Dendritic cell treated with granulocyte-macrophage colony-stimulating factor and Interleukin-4, amounts not matched to agents 40 ng/mL and 50 ng/mL, for 4 days (primary cell): Measurements from ENCODE around the gene ALDH1B1.

Experiments
- H3K27ac Mint-ChIP-seq: one replicate; pipeline ENCODE4 v1.8.0; 2022; ENCODE audit warnings: mild to moderate bottlenecking, mixed read lengths
- H3K27me3 Mint-ChIP-seq: one replicate; pipeline ENCODE4 v1.8.0; 2022; ENCODE audit warnings: mild to moderate bottlenecking, mixed read lengths
- H3K36me3 Mint-ChIP-seq: one replicate; pipeline ENCODE4 v1.8.0; 2022; ENCODE audit warnings: low read depth, mixed read lengths
- H3K4me1 Mint-ChIP-seq: one replicate; pipeline ENCODE4 v1.8.0; 2022; ENCODE audit warnings: low read depth, mixed read lengths
- H3K4me3 Mint-ChIP-seq: one replicate; pipeline ENCODE4 v1.8.0; 2022; ENCODE audit warnings: mild to moderate bottlenecking, moderate library complexity, mixed read lengths
- H3K9me3 Mint-ChIP-seq: one replicate; pipeline ENCODE4 v1.8.0; 2022; ENCODE audit warnings: mixed read lengths
- intact Hi-C: fragments of 100-400 bp; cut with micrococcal nuclease; formaldehyde crosslinking; loops from one replicate; pipeline ENCODE4 v1.15.0; 2022

The ALDH1B1 gene

DNA sequence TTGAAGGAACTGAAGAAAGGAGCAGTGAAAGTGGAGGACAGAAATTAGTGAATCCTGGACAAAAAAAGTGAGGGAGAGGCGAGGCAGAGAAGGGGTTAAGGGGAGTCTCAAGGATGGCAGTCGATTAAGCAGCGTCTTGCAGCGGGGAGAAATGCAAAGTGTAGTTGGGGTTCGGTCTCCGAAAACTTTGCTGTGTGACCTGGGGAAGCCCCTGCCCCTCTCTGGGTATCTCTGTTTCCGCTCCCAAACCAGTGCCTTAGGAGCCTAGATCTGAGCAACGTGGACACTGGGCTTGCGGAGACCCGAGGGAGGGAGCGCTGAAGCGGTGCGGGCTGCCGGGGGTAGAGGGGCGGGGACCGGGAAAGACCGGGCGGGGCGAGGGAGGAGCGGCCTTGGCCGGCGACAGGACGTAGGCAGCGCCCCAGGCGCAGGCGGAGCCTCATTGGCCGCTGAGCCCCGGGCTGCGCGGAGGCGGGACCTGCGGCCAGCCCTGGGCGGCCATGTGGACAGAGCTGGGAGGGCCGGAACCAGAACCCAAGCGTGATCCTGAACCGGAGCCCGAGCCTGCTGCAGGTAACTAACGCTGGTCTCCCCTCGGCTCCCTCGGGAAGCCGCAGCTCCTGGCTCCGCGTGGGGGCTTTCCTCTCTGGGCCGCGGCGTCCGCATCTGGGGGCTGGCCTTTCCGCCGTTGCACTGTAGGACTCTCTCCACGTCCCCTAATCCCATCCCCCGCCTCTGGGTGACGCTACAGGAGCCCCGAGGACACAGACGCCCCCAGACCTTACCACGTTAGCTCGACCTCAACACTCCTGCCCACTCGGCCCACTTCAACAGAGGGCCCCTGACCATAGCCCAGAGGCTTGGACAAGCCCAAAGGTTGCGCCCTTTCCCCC, at the start of gene ALDH1B1:
TSS of gene ALDH1B1 (plus strand) at position 468 of the 893 bp plus-strand sequence. CDS start 3,047 bp downstream, outside the sequence.
- peaks cover 30% of the 10 kb centered on the region for H3K36me3 Mint-ChIP-seq
- H3K27ac Mint-ChIP-seq = peak within 1 kb of the TSS; percentile 88
- H3K4me1 Mint-ChIP-seq = peaks cover 33% of the 10 kb centered on the region
- intact Hi-C loops = loop anchor here (10.0 kb wide), 1 partner anchor 488 kb away; the partner anchor contains the start of gene SLC25A51
- peaks cover 17% of the 10 kb centered on the region for H3K27me3 Mint-ChIP-seq
- H3K9me3 Mint-ChIP-seq = no peaks in the 10 kb centered on the region
- H3K4me3 Mint-ChIP-seq = peak within 1 kb of the TSS; percentile 97

- Mint-ChIP-seq H3K27me3 (no peaks in the 10 kb centered on the region), H3K36me3 (no peaks in the 10 kb centered on the region), H3K27ac (no peak overlapping the region), H3K4me3 (no peak overlapping the region), H3K4me1 (no peaks in the 10 kb centered on the region), H3K9me3 (no peaks in the 10 kb centered on the region)
- intact Hi-C loops = no loop called here
These were observed 49.5 kb upstream of the ALDH1B1 start for GRCh38 chr9:38343037-38343436.

GRCh38 chr9:38343552-38343951, 49.0 kb upstream of the ALDH1B1 start:
- Mint-ChIP-seq H3K4me1 (no peaks in the 10 kb centered on the region), H3K4me3 (no peak overlapping the region), H3K36me3 (no peaks in the 10 kb centered on the region), H3K27me3 (no peaks in the 10 kb centered on the region), H3K27ac (no peak overlapping the region), H3K9me3 (no peaks in the 10 kb centered on the region)
- intact Hi-C loops = no loop called here

DNA sequence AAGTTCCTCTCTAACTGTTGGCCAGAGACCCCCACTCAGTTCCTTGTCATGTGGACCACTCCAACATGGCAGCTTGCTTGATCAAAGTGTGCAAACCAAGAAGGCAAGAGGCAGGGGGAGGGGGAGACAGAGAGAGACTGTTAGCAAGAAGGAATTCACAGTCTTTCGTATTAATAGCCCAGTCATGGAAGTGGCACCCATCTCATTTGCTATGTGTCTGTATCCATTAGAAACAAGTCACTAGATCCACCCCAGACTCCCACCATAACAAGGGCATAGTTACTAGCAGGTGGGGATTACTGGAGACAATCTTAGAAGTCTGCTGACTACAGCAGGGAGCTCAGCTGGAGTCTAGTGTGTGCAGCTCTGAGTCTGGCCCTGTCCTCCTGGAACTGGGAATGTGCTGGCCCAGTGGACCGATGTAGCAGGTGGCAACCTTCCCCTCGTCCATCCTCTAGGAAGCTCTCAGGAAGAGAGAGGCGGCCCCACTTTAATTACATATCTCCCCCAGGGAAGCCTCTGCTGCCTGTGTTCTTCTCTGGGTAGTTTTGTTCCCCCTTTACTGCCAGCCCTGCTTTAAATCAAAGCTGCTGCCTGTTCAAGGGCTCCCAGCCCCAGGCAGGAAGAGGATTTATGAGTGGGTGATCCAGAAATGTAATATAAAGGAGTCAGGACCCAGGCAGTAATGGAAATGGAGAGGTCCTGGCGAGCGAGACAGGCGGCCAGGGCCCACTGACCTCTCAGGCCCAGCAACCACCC, 47.8 kb upstream of the ALDH1B1 start:
- H3K4me1 Mint-ChIP-seq = no peaks in the 10 kb centered on the region
- no peaks in the 10 kb centered on the region for H3K9me3 Mint-ChIP-seq
- no peaks in the 10 kb centered on the region for H3K27me3 Mint-ChIP-seq
- H3K27ac Mint-ChIP-seq = no peak overlapping the region
- no peaks in the 10 kb centered on the region for H3K36me3 Mint-ChIP-seq
- intact Hi-C loops = no loop called here
- H3K4me3 Mint-ChIP-seq = no peak overlapping the region

DNA sequence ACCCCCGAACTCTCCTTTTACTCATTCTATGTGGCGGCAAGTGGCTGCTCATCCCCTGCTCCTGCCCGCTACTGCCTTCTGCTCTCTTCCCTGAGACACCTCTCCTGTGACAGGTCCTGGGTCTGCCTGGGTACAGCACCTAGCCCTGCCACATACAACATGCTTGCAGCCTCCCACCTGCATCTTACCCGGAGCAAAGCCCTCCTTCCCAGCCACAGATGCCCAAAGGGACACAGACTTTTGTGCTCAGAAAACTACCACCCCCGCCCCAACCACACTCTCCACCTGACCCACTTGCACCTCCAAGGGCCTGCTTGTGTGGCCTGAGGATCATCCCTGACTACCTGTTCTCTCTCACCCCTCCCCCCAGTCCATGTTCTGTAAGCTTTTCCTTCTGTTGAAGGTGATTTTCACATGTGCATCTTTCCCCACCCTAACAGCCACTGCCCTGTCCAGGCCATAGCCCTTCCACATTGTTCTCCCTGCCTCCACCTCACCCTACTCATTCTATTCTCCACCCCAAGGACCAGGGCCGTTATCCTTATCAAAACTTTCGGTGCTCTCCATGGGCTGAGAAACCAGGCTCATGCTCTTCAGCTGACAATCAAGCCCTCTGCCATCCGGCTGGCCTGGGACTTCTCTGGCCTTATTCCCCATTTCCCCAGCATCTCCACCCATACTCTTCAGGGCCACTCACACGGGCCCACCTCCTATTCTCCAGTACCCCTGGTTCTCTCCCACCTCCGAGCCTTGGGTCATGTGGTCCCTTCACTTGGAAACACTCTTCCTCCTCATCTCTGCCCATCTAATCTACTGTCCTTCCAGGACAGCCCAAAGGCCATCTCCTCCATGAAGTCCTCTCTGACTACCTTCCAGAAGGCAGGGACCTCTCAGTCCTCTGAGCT, 46.4 kb upstream of the ALDH1B1 start:
- intact Hi-C loops = no loop called here
- Mint-ChIP-seq H3K4me3 (no peak overlapping the region), H3K4me1 (no peaks in the 10 kb centered on the region), H3K9me3 (no peaks in the 10 kb centered on the region), H3K36me3 (no peaks in the 10 kb centered on the region), H3K27me3 (no peaks in the 10 kb centered on the region), H3K27ac (no peak overlapping the region)

- intact Hi-C loops = no loop called here
- H3K4me3 Mint-ChIP-seq = no peak overlapping the region
- H3K27ac Mint-ChIP-seq = no peak overlapping the region
These were observed 45.7 kb upstream of the ALDH1B1 start for GRCh38 chr9:38346811-38347210.

GRCh38 chr9:38347271-38347671, 45.2 kb upstream of the ALDH1B1 start:
- no peaks in the 10 kb centered on the region for H3K27me3 Mint-ChIP-seq
- no peaks in the 10 kb centered on the region for H3K4me1 Mint-ChIP-seq
- no peak overlapping the region for H3K27ac Mint-ChIP-seq
- intact Hi-C loops = no loop called here
- H3K9me3 Mint-ChIP-seq = no peaks in the 10 kb centered on the region
- no peaks in the 10 kb centered on the region for H3K36me3 Mint-ChIP-seq
- H3K4me3 Mint-ChIP-seq = no peak overlapping the region

More at GRCh38 chr9:38346811-38347210, 45.7 kb upstream of the ALDH1B1 start:
- H3K4me1 Mint-ChIP-seq = no peaks in the 10 kb centered on the region
- H3K36me3 Mint-ChIP-seq = no peaks in the 10 kb centered on the region
- H3K9me3 Mint-ChIP-seq = no peaks in the 10 kb centered on the region
- no peaks in the 10 kb centered on the region for H3K27me3 Mint-ChIP-seq

DNA sequence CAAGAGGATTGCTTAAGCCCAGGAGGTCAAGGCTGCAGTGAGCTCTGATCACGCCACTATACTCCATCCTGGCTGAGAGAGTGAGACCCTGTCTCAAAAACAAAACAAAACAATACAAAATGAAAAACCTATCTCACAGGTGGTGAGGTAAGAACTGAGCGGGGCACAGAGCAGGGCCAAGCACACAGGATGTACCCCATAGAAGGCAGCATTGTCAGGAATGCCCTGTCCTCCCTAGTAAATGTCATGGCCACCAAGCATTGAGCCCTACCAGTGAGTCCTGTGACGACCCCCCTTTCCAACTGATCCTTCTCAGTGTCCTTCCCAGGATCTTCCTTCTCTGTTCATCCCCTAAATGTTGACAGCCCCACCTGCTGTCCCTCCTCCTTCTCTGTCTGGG, 44.6 kb upstream of the ALDH1B1 start:
- no peaks in the 10 kb centered on the region for H3K27me3 Mint-ChIP-seq

GRCh38 chr9:38350529-38350928, 42.0 kb upstream of the ALDH1B1 start:
- Mint-ChIP-seq H3K27ac (no peak overlapping the region), H3K4me3 (no peak overlapping the region), H3K36me3 (no peaks in the 10 kb centered on the region)

More for the DNA sequence above, 44.6 kb upstream of the ALDH1B1 start:
- intact Hi-C loops = no loop called here
- H3K27ac Mint-ChIP-seq = no peak overlapping the region
- H3K4me3 Mint-ChIP-seq = no peak overlapping the region
- H3K4me1 Mint-ChIP-seq = no peaks in the 10 kb centered on the region
- H3K9me3 Mint-ChIP-seq = no peaks in the 10 kb centered on the region
- no peaks in the 10 kb centered on the region for H3K36me3 Mint-ChIP-seq

DNA sequence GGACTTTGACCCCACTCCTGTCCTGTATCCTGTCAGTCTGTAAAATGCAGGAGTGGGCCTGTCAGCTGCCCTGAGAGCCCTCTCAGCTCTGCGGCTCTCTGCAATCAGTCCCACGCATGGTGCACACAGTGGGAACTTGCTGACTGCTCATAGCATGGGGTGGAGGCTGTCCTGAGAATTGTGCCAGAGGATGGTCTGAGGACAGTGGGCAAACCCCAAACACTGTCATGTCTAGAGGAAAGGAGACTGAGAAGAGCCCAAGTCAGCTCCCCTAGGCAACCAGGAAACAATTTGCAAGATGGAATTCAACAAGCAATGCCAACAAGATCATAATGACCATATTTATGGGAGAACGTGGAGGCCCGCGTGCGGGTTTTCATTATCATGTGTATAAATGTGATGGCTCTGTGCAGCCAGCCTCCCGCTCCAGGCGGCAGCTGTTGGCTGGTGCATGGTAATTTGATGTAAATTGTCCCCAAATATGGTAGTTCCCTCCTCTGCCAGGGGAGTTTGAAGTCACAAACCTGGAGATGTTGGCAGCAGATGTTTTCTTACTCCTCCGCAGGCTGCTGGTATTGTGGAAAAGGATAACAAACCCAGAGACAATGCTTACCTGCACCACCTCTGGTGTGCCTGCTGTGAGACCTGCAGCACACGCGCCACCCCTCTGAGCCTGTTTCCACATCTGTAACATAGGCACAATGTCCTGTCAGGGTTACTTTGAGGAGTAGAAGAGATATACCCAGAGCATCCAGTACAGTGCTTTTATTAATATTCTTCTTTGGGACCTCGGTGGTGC, 39.8 kb upstream of the ALDH1B1 start:
- Mint-ChIP-seq H3K27me3 (no peaks in the 10 kb centered on the region), H3K9me3 (no peaks in the 10 kb centered on the region), H3K27ac (no peak overlapping the region), H3K36me3 (no peaks in the 10 kb centered on the region), H3K4me3 (no peak overlapping the region), H3K4me1 (no peaks in the 10 kb centered on the region)
- intact Hi-C loops = no loop called here

More at GRCh38 chr9:38350529-38350928, 42.0 kb upstream of the ALDH1B1 start:
- no peaks in the 10 kb centered on the region for H3K9me3 Mint-ChIP-seq
- H3K4me1 Mint-ChIP-seq = no peaks in the 10 kb centered on the region
- H3K27me3 Mint-ChIP-seq = no peaks in the 10 kb centered on the region
- intact Hi-C loops = no loop called here

DNA sequence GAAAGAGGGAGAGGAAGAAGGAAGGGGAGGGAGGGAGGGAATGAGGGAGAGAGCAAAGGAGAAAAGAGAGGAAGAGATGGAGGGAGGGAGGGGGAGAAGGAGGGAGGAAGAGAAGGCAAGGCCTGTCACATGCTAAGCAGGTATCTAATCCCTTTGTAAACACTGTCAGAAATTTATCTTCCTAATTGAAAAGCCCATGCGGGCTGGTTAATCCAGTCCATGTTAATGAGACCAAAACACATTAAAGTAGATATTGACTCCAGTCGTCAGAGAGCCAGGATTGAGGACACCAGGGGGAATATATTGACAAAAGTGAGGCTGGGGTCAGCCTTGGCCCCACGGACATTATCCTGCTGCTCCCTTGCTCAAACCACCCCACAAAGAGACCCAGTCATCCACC, 37.4 kb upstream of the ALDH1B1 start:
- intact Hi-C loops = no loop called here
- H3K4me3 Mint-ChIP-seq = no peak overlapping the region

GRCh38 chr9:38355517-38356120, 36.9 kb upstream of the ALDH1B1 start:
- intact Hi-C loops = no loop called here
- no peak overlapping the region for H3K27ac Mint-ChIP-seq
- H3K27me3 Mint-ChIP-seq = no peaks in the 10 kb centered on the region

More for the DNA sequence above, 37.4 kb upstream of the ALDH1B1 start:
- no peaks in the 10 kb centered on the region for H3K36me3 Mint-ChIP-seq
- no peaks in the 10 kb centered on the region for H3K9me3 Mint-ChIP-seq
- no peak overlapping the region for H3K27ac Mint-ChIP-seq
- H3K4me1 Mint-ChIP-seq = no peaks in the 10 kb centered on the region
- no peaks in the 10 kb centered on the region for H3K27me3 Mint-ChIP-seq

More at GRCh38 chr9:38355517-38356120, 36.9 kb upstream of the ALDH1B1 start:
- Mint-ChIP-seq H3K4me3 (no peak overlapping the region), H3K9me3 (no peaks in the 10 kb centered on the region), H3K4me1 (no peaks in the 10 kb centered on the region), H3K36me3 (no peaks in the 10 kb centered on the region)
